ENCODE results near the gene RARG. TPM values are rescaled to one million over a fixed set of nuclear protein-coding genes. Genes with fewer than 3 reads are reported as not detected.

Gene RARG
- total RNA-seq, 1 donor from 2014 or later, result 10.1 TPM

DNA sequence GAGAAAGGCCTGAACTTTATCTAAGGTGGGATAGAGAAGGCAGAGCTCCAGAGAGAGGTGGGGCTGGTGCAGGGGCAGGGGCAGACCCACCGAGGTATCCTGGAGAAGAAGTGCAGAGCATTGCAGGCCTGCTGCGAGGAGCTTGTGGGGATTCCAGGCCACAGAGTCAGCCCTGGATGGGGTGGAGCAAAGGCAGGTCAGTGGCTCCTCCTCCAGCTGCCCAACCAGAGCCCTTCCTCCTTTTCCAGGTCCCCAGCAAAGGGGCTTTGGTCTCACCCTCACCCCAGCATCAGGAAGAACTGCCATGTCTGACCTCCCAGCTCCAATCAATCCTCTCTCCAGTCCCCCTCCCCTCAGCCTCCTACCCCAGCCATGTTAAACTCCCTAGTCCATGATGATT, 71.3 kb downstream of the RARG start:
- H3K4me2 ChIP-seq (ENCODE audit: low read length), result no peak overlapping the region
- no peaks in the 10 kb centered on the region for H4K20me1 ChIP-seq (ENCODE audit: insufficient read depth, low read length)
- no peaks in the 10 kb centered on the region for H3K4me1 ChIP-seq (ENCODE audit: insufficient read depth, low read length)
- no peaks in the 10 kb centered on the region for H3K27me3 ChIP-seq (ENCODE audit: insufficient read depth, low read length)
- H3K4me1 Mint-ChIP-seq (ENCODE audit: low read depth, unreplicated experiment), result no peaks in the 10 kb centered on the region
- H2AFZ ChIP-seq (ENCODE audit: low read depth, low read length), result no peak overlapping the region
- H3K36me3 ChIP-seq (ENCODE audit: insufficient read depth, low read length), result no peaks in the 10 kb centered on the region
- H3K9me3 Mint-ChIP-seq (ENCODE audit: unreplicated experiment), result no peaks in the 10 kb centered on the region
- no peak overlapping the region for H3K27ac ChIP-seq (ENCODE audit: low read depth, low read length)
- no peak for FAIRE-seq
- H3K36me3 Mint-ChIP-seq (ENCODE audit: low read depth, unreplicated experiment), result peaks cover 7% of the 10 kb centered on the region
- H3K79me2 ChIP-seq (ENCODE audit: insufficient read depth, low read length), result no peaks in the 10 kb centered on the region
- H3K27me3 Mint-ChIP-seq (ENCODE audit: low read depth, unreplicated experiment), result no peaks in the 10 kb centered on the region
- H3K4me3 ChIP-seq (ENCODE audit: insufficient read depth, low read depth, low read length), result no peak overlapping the region
- no peak overlapping the region for H3K9ac ChIP-seq (ENCODE audit: low read length)
- H3K27ac Mint-ChIP-seq (ENCODE audit: unreplicated experiment), result no peak overlapping the region
- no peaks in the 10 kb centered on the region for H3K9me3 ChIP-seq (ENCODE audit: insufficient read depth, low read depth, low read length)
- DNase-seq (ENCODE audit: low read depth), result no peak
- TF ChIP-seq CTCF (IDR thresholded peaks at IDR 0.05; ENCODE audit: insufficient read depth, low read depth, low read length) (no peak), EZH2 (IDR thresholded peaks at IDR 0.05; ENCODE audit: insufficient read depth, low read length) (no peak)
- no peak overlapping the region for H3K4me3 Mint-ChIP-seq (ENCODE audit: unreplicated experiment)

Other genes with a start within 250 kb of the RARG start
- 231 and 242 TPM in 2 replicates for gene EIF4B, start 225.8 kb downstream of the RARG start, total RNA-seq
- gene TNS2, start 182.1 kb downstream of the RARG start, total RNA-seq, result 15.4 and 21.1 TPM in 2 replicates
- gene SPRYD3, start 152.8 kb downstream of the RARG start, total RNA-seq, result 21.8 and 22.8 TPM in 2 replicates
- gene IGFBP6, start 134.5 kb downstream of the RARG start, total RNA-seq, result 20.8 and 26.3 TPM in 2 replicates
- gene SOAT2, start 128.7 kb downstream of the RARG start, total RNA-seq, result not detected in 2 replicates
- 31.0 and 32.7 TPM in 2 replicates for gene ZNF740, start 51.5 kb downstream of the RARG start, total RNA-seq
- 16.7 and 19.4 TPM in 2 replicates for gene CSAD, start 51.3 kb downstream of the RARG start, total RNA-seq
- 0.79 and 1.3 TPM in 2 replicates for gene ITGB7, start 25.0 kb downstream of the RARG start, total RNA-seq
- 1.2 and 2.0 TPM in 2 replicates for gene ESPL1, start 36.1 kb upstream of the RARG start, total RNA-seq
- gene PFDN5, start 63.3 kb upstream of the RARG start, total RNA-seq, result 279 and 281 TPM in 2 replicates
- gene MYG1, start 67.5 kb upstream of the RARG start, total RNA-seq, result 37.8 and 40.9 TPM in 2 replicates
- gene AAAS, start 89.4 kb upstream of the RARG start, total RNA-seq, result 40.8 and 44.4 TPM in 2 replicates
- gene SP7, start 104.1 kb upstream of the RARG start, total RNA-seq, result not detected in 2 replicates
- gene SP1, start 148.0 kb upstream of the RARG start, total RNA-seq, result 48.7 and 50.6 TPM in 2 replicates
- gene AMHR2, start 191.6 kb upstream of the RARG start, total RNA-seq, result not detected in 2 replicates
- 159 and 190 TPM in 2 replicates for gene PRR13, start 209.5 kb upstream of the RARG start, total RNA-seq
- 708 and 733 TPM in 2 replicates for gene PCBP2, start 219.9 kb upstream of the RARG start, total RNA-seq

Data from astrocyte (in vitro differentiated cells and primary cell).